HG03520 (cell line): Measurements from ENCODE around the gene TMEM178A.

Experiments
- ATAC-seq: cut with Tn5 transposase; IDR thresholded peaks from one replicate; pipeline ENCODE4 v1.9.1; 2021; ENCODE audit warnings: mild to moderate bottlenecking, moderate library complexity; ENCODE audit not compliant: unreplicated experiment

TMEM178A gene

DNA sequence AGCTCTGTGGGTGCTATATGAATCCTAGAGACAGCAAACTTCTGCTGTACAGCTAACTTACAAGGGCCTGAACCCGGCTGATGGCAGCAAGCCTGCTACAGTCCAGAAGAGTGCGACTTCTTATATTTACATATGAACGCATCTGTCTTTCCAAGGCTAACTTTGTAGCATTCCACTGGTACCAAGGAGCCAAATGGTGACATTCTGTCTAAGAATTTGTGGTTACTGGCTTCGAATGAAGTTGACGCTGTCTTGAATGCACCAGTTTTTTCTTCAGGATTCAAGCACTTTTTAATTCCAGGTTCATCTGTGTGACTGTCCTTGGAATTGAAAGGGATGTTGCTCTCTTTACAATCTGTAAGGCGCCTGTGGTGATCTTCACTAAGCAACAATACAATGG is 70.9 kb downstream of the TMEM178A start:
- no peak for ATAC-seq

- no peak for ATAC-seq
Measured at GRCh38 chr2:39737661-39738060, 71.9 kb downstream of the TMEM178A start.

DNA sequence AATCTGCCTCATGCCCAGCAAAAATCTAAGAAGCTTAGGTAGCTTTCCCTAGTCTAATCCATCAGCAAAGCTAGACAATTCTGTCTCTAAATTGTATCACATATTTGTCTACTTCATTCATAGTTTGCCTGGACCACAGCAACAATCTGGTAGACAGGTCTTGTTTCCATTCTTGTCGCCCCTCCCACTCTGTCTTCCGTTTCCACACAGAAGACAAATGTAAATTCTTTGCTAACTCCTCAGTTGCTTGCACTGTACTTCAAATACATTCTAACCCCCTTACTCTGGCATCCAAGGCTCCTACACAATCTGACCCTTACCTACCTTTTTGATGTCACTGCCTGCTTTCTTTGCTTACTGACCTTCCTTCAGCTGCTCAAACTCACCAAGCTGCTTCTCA is 73.2 kb downstream of the TMEM178A start:
- ATAC-seq = no peak

DNA sequence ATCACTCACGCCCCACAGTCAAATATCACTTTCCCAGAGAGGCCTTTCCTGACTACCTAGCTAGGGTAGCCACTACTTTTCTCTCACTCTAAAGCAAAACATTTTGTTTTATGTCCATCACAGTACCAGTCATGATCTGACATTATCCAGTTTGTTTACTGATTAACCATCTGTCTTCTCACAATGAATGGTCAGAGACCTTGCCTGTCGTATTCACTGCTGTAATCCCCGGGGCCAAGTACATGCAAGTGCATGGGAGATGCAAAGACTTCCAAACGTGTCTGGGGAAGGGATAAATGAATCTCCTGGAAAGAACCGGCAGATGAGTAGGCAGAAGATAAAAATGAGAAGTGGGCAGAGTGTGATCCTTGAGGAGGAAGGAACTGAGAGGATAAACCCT is 73.7 kb downstream of the TMEM178A start:
- ATAC-seq = no peak

- ATAC-seq = no peak
Measured at GRCh38 chr2:39741871-39742270, 76.2 kb downstream of the TMEM178A start.

- no peak for ATAC-seq
Measured at GRCh38 chr2:39743269-39743776, 77.6 kb downstream of the TMEM178A start.

DNA sequence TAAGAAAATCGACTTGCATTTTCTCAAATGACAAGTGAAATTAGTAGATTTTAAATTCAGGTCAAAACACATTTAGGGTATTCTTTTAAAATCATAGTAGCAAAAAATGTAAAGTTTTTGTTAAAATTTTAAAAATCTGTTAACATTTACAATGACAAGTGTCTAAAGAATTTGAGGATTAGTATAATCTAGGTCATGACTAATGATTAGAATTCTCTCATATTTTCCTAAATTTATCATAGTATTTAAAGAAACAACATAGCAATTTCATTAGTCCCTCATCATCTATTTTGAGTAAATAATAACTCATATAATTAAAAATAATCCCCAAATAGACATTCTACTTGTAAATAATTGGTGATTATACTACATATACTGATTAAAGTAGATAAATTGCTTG is 89.7 kb downstream of the TMEM178A start:
- ATAC-seq = no peak

DNA sequence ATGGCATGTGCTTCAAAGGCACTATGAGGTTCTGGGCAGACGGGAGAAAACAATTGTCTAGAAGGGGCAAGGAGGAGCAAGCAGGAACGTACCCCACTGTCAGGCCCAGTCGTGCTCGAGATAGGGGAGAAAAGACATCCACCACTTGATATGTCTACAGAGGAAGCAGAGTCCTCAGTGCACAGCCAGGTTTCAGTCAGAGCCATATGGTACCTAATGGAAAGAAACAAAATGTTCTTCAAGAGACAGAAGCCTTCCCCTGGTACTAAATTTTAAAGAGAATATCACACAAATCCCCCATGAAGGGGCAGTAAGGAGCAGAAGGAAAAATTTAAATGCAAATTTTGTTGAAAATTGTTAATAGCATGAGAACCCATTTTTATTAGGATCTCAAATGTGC is 91.4 kb downstream of the TMEM178A start:
- ATAC-seq = no peak

DNA sequence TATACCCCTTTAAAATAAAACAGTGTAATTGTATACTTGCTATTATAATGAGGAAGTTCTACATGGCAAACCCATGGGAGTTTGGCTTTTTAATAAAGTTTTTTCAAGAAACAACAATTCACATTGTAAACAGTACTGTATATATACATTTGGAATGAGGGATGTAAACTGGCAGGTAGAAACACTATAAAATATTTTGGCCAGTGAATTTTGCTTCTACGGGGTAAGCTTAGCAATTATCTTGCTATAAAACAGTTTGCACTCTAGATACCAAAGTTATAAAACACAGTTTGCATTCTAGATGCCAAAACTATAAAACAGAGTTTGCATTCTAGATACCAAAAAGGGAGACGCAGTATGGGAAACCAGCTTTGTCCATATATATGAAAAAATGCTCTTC is 96.7 kb downstream of the TMEM178A start:
- ATAC-seq = no peak
